K562 (cell line): ENCODE results near the gene ACSL5. TPM values are rescaled to one million over a fixed set of nuclear protein-coding genes. Genes with fewer than 3 reads are reported as not detected.

ENCODE experiments used
- ATAC-seq: fragments of 200-7000 bp; cut with Tn5 transposase; 3 replicates; pipeline ENCODE4 v1.9.1; 2020; ENCODE audit warnings: moderate library complexity
- BruUV-seq: library from RNA; stranded (reverse); fragments of 400-500 nt; replicated peaks from 2 replicates; lab custom pipeline; 2021; lab: Mats Ljungman, UMichigan
- CTCF ChIA-PET: fragments of 300-600 bp; formaldehyde crosslinking; extraction: SDS; loops from one replicate; lab custom pipeline; 2021; ENCODE audit warnings: low intra/inter-chr PET ratio; lab: Yijun Ruan, JAX
- POLR2A ChIA-PET: fragments of 300-600, 350-650 bp; sonication (Branson Sonifier 250); formaldehyde crosslinking; extraction: SDS; loops from one replicate; lab custom pipeline; 2021; ENCODE audit warnings: antibody characterized with exemption, inconsistent platforms; lab: Yijun Ruan, JAX
- DNase-seq, 4 experiments: peaks; one replicate each; pipeline versions ENCODE4 v3.0.0 to v3.0.0-alpha.2; 2011 to 2018; ENCODE audit warnings: low spot score in 3 of 4, mixed read lengths in 3 of 4; ENCODE audit errors: extremely low read depth in 1 of 4
- FAIRE-seq: peaks from 2 replicates; lab custom pipeline; 2011; peaks lifted over from hg19 to GRCh38; lab: Jason Lieb, UNC
- H2AFZ ChIP-seq: 2 replicates; pipeline ENCODE4 v1.6.0; 2011; ENCODE audit warnings: low read depth, low read length, control low read depth, inconsistent platforms
- H3K27ac ChIP-seq: fragments of 200-600 bp; 3 replicates; pipeline ENCODE4 v1.8.0; 2011; ENCODE audit warnings: low read depth, mild to moderate bottlenecking, control low read depth, inconsistent platforms, low read length, moderate library complexity, mixed read lengths; ENCODE audit errors: extremely low read depth
- H3K27me3 ChIP-seq, 2 experiments: fragments of 300-600 bp in 1 of 2; 2 replicates in 1 of 2; 3 replicates in 1 of 2; pipeline versions ENCODE4 v1.6.0 to v1.8.0; 2011; ENCODE audit warnings: inconsistent platforms in 2 of 2, low read length in 2 of 2, mild to moderate bottlenecking in 1 of 2, mixed read lengths in 1 of 2, moderate library complexity in 1 of 2; ENCODE audit not compliant: control insufficient read depth in 2 of 2, insufficient read depth in 2 of 2
- H3K36me3 ChIP-seq: fragments of 300-600 bp; 3 replicates; pipeline ENCODE4 v1.8.0; 2011; ENCODE audit warnings: mild to moderate bottlenecking, low read length, inconsistent platforms; ENCODE audit not compliant: control insufficient read depth, insufficient read depth
- H3K4me1 ChIP-seq, 2 experiments: fragments of 200-600 bp in 1 of 2; replicated peaks in 1 of 2; 2 replicates in 1 of 2; 3 replicates in 1 of 2; pipeline versions ENCODE4 v1.5.1 to v1.8.0; 2011; ENCODE audit warnings: inconsistent platforms in 2 of 2, low read length in 2 of 2, mild to moderate bottlenecking in 1 of 2, mixed read lengths in 1 of 2, moderate library complexity in 1 of 2; ENCODE audit not compliant: control insufficient read depth in 2 of 2, insufficient read depth in 2 of 2
- H3K4me2 ChIP-seq: 2 replicates; pipeline ENCODE4 v1.6.1; 2011; ENCODE audit warnings: low read length, control low read depth, inconsistent platforms, mixed read lengths; ENCODE audit not compliant: insufficient read depth
- H3K4me3 ChIP-seq: fragments of 200-600 bp; sonication (generic), shearing (Covaris generic); 2 replicates; pipeline ENCODE4 v1.5.1; 2016; ENCODE audit warnings: control low read depth, inconsistent platforms
- H3K79me2 ChIP-seq: fragments of 200-600 bp; 3 replicates; pipeline ENCODE4 v1.8.0; 2011; ENCODE audit warnings: low read length, inconsistent platforms; ENCODE audit not compliant: control insufficient read depth, insufficient read depth
- H3K9ac ChIP-seq, 2 experiments: 2 replicates each; pipeline versions ENCODE4 v1.6.0 to v1.6.1; 2011; ENCODE audit warnings: low read depth in 2 of 2, low read length in 2 of 2, control low read depth in 1 of 2, inconsistent platforms in 1 of 2, mild to moderate bottlenecking in 1 of 2, mixed read lengths in 1 of 2; ENCODE audit not compliant: insufficient read depth in 1 of 2
- H3K9me1 ChIP-seq: one replicate; pipeline ENCODE4 v1.6.0; 2011; ENCODE audit warnings: inconsistent platforms, mild to moderate bottlenecking, low read length, moderate library complexity; ENCODE audit not compliant: control insufficient read depth, insufficient read depth
- H3K9me3 ChIP-seq: replicated peaks from 2 replicates; pipeline ENCODE4 v1.5.1; 2011; ENCODE audit warnings: low read depth, low read length, inconsistent platforms; ENCODE audit not compliant: control insufficient read depth, insufficient read depth
- H4K20me1 ChIP-seq: replicated peaks from 2 replicates; pipeline ENCODE4 v1.6.1; 2011; ENCODE audit warnings: low read length, inconsistent platforms, mixed read lengths; ENCODE audit not compliant: control insufficient read depth, insufficient read depth
- ATF7 ChIP-seq: fragments of 450-650 bp; IDR thresholded peaks from 2 replicates; pipeline ENCODE4 v1.7.1; 2014; ENCODE audit warnings: mild to moderate bottlenecking, moderate library complexity
- C11orf30 ChIP-seq: fragments of 450-650 bp; IDR thresholded peaks from 2 replicates; pipeline ENCODE4 v1.6.1; 2016; ENCODE audit warnings: low read depth, mild to moderate bottlenecking
- CEBPB ChIP-seq: fragments of 450-650 bp; IDR thresholded peaks from 2 replicates; pipeline ENCODE4 v1.6.1; 2016; ENCODE audit warnings: missing genetic modification characterization, missing compliant biosample characterization
- EP300 ChIP-seq: IDR thresholded peaks from 2 replicates; pipeline ENCODE4 v1.6.1; 2012; ENCODE audit warnings: low read length, improper control_type of control experiment
- GATAD2B ChIP-seq: fragments of 450-650 bp; IDR thresholded peaks from 2 replicates; pipeline ENCODE4 v1.6.1; 2017; ENCODE audit warnings: mild to moderate bottlenecking, borderline replicate concordance
- SIN3B ChIP-seq: fragments of 450-650 bp; IDR thresholded peaks from 2 replicates; pipeline ENCODE4 v1.6.1; 2017; ENCODE audit warnings: low read depth, mild to moderate bottlenecking, moderate library complexity
- SMAD2 ChIP-seq: fragments of 150-350 bp; IDR thresholded peaks from 2 replicates; pipeline ENCODE4 v1.6.1; 2014; ENCODE audit warnings: low read depth, mild to moderate bottlenecking, low read length
- SREBF1 ChIP-seq: fragments of 150-350 bp; IDR thresholded peaks from 2 replicates; pipeline ENCODE4 v1.6.1; 2014; ENCODE audit warnings: antibody characterized with exemption, low read depth, low read length, borderline replicate concordance
- TAF15 ChIP-seq: fragments of 200-400 bp; formaldehyde crosslinking; IDR thresholded peaks from 2 replicates; pipeline ENCODE4 v1.6.1; 2017; ENCODE audit warnings: mild to moderate bottlenecking, low read depth, low read length, moderate library complexity
- ZKSCAN1 ChIP-seq: fragments of 150-350 bp; IDR thresholded peaks from 2 replicates; pipeline ENCODE4 v1.6.1; 2016; ENCODE audit warnings: low read depth, low read length
- ZNF408 ChIP-seq: fragments of 250-450 bp; sonication (Bioruptor Pico); IDR thresholded peaks from 2 replicates; pipeline ENCODE4 v1.4.0; 2020; ENCODE audit warnings: low read depth, mild to moderate bottlenecking, moderate library complexity
- WGBS: fragments of 100-300 bp; shearing (Covaris generic); methylation state at CpG from one replicate; pipeline ENCODE4 v1.1.6; 2016; ENCODE audit warnings: low coverage, mixed read lengths; ENCODE audit not compliant: insufficient coverage; ENCODE audit errors: missing lambda C conversion rate; 5-methylcytosine and 5-hydroxymethylcytosine counted together
- in situ Hi-C: fragments of 300-500 bp; cut with MboI; formaldehyde crosslinking; loops from 4 replicates; pipeline ENCODE4 v1.15.0; 2018; ENCODE audit warnings: inconsistent platforms, mixed read lengths
- intact Hi-C: fragments of 100-400 bp; cut with micrococcal nuclease; formaldehyde crosslinking; loops from 2 replicates; pipeline ENCODE4 v1.14.2; 2022
- polyA plus RNA-seq, 8 experiments: library from polyadenylated mRNA; depleted of rRNA in 4 of 8; stranded (reverse) in 5 of 8; unstranded in 3 of 8; fragments of >200 nt; fragmentation: Nextera tagmentation in 2 of 8; fragmentation: Illumina TruSeq in 1 of 8; extraction: Ambion mirVana in 2 of 8; extraction: Trizol in 1 of 8; gene quantifications; 2 replicates each; pipeline versions ENCODE4 v1.2.1 to v1.2.3, GENCODE V29; 2011 to 2014; ENCODE audit warnings: inconsistent platforms in 1 of 8, missing spikeins in 1 of 8
- total RNA-seq, 7 experiments: library from RNA; depleted of rRNA in 6 of 7; stranded (reverse); fragments of >200 nt in 6 of 7; fragmentation: Illumina TruSeq in 2 of 7; extraction: Trizol in 2 of 7; gene quantifications; 2 replicates each; pipeline versions ENCODE4 v1.2.1 to v1.2.3, GENCODE V29; 2011 to 2021; ENCODE audit warnings: low replicate concordance in 1 of 7
- TF ChIP-seq, protein P1 (sequence below): sonication (generic); formaldehyde crosslinking; IDR thresholded peaks from 2 replicates; pipeline ENCODE4 v1.8.0; 2022; ENCODE audit warnings: mild to moderate bottlenecking, missing genetic modification reagents, borderline replicate concordance
- TF ChIP-seq, protein P2 (sequence below): fragments of 150-350 bp; conservative IDR thresholded peaks from 2 replicates; pipeline ENCODE4 v1.6.1; 2014; ENCODE audit warnings: low read length

Gene ACSL5
- total and polyA plus RNA-seq, 9 of the 15 experiments (the other 6 are each of a cell fraction or from before 2014, with no cell fraction given): 0.19 to 1.4 (median 0.55) TPM

DNA sequence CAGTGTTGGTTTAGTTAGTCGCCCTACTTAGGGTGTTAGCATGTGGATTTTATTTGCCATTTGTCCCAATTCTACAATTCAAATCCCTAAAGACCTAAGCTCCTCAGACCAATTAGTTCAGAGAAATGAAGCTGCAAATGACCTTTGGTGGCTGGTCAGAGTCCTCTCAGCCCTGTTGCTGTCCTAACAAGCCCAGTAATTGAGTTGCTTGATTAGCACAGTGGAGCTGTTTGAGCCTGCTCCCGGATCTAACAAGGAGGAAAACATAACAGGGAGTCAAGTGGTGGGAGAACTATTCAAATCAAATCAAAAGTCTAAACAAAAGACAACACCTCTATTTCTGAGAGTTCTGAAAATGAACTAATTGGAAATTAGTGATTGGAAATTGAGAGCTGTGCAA is 50.7 kb downstream of the ACSL5 start:
- Histone ChIP-seq H4K20me1 (no peaks in the 10 kb centered on the region), H3K36me3 (no peaks in the 10 kb centered on the region), H3K9ac (no peak overlapping the region), H3K27ac (no peak overlapping the region), H3K4me1 (peaks cover 0 to under 1% of the 10 kb centered on the region in 2 experiments; a peak in 1 of 5 replicates), H3K79me2 (no peaks in the 10 kb centered on the region), H3K9me1 (no peaks in the 10 kb centered on the region), H2AFZ (no peak overlapping the region), H3K9me3 (no peaks in the 10 kb centered on the region), H3K27me3 (no peaks in the 10 kb centered on the region), H3K4me3 (no peak overlapping the region), H3K4me2 (no peak overlapping the region)
- no peak for TF ChIP-seq ZNF408 (CRISPR knock-in tag)
- WGBS: 0% methylated on average over 2 of the region's 2 CpGs
- no peak for ATAC-seq
- BruUV-seq: no TSS peak
- DNase-seq: no peak
- intact Hi-C loops (no loop called here), in situ Hi-C loops (no loop called here)
- ChIA-PET POLR2A (interaction anchor here (1.2 kb wide), 1 partner anchor 10 kb away, joined by 3 read pairs; no protein-coding TSS in a partner anchor), CTCF (no interaction called here)
- FAIRE-seq: no peak

DNA sequence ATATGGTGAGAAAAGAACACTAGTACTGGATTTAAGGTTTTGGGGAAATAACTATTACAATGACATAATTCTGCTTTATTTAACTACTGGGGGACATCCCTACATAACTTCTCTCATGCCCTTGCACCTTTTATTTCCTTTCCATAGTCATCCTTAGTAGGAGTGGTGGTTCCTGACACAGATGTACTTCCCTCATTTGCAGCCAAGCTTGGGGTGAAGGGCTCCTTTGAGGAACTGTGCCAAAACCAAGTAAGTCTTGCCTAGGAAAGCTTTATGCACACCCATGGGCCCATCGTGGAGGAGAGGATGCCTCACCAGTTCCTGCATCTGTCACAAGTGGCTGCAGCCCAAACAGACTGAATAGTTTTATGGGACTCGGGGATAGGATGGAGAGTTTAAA is 52.2 kb downstream of the ACSL5 start:
- no peaks in the 10 kb centered on the region for H4K20me1 ChIP-seq
- no peak overlapping the region for H3K27ac ChIP-seq
- H3K36me3 ChIP-seq: peaks cover 12% of the 10 kb centered on the region; the same call in 1 of the 3 replicates
- ChIA-PET POLR2A (interaction anchor here (1.1 to 1.2 kb wide), 2 partner anchors 13 to 20 kb away, joined by 3 read pairs; no protein-coding TSS in a partner anchor), CTCF (no interaction called here)
- no peaks in the 10 kb centered on the region for H3K9me1 ChIP-seq
- DNase-seq: no peak
- peaks cover 0 to 4% of the 10 kb centered on the region in 2 experiments; a peak in 1 of 5 replicates for H3K4me1 ChIP-seq
- H3K4me2 ChIP-seq: no peak overlapping the region
- intact Hi-C loops (no loop called here), in situ Hi-C loops (no loop called here)
- no peak overlapping the region for H2AFZ ChIP-seq
- WGBS: 6% methylated on average over 2 of the region's 2 CpGs
- BruUV-seq: no TSS peak
- no peak for ATAC-seq
- H3K4me3 ChIP-seq: no peak overlapping the region
- no peaks in the 10 kb centered on the region for H3K9me3 ChIP-seq
- H3K9ac ChIP-seq: no peak overlapping the region
- H3K79me2 ChIP-seq: no peaks in the 10 kb centered on the region
- no peak for FAIRE-seq
- H3K27me3 ChIP-seq: no peaks in the 10 kb centered on the region
- TF ChIP-seq GATAD2B (no peak), ATF7 (no peak), TAF15 (no peak), SREBF1 (no peak), C11orf30 (no peak), EP300 (no peak), SMAD2 (no peak), ZKSCAN1 (no peak), SIN3B (no peak), CEBPB (tag) (no peak)
- TF ChIP-seq, protein P1, sequence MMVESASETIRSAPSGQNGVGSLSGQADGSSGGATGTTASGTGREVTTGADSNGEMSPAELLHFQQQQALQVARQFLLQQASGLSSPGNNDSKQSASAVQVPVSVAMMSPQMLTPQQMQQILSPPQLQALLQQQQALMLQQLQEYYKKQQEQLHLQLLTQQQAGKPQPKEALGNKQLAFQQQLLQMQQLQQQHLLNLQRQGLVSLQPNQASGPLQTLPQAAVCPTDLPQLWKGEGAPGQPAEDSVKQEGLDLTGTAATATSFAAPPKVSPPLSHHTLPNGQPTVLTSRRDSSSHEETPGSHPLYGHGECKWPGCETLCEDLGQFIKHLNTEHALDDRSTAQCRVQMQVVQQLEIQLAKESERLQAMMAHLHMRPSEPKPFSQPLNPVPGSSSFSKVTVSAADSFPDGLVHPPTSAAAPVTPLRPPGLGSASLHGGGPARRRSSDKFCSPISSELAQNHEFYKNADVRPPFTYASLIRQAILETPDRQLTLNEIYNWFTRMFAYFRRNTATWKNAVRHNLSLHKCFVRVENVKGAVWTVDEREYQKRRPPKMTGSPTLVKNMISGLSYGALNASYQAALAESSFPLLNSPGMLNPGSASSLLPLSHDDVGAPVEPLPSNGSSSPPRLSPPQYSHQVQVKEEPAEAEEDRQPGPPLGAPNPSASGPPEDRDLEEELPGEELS (CRISPR knock-in tag): no peak
- TF ChIP-seq, protein P2, sequence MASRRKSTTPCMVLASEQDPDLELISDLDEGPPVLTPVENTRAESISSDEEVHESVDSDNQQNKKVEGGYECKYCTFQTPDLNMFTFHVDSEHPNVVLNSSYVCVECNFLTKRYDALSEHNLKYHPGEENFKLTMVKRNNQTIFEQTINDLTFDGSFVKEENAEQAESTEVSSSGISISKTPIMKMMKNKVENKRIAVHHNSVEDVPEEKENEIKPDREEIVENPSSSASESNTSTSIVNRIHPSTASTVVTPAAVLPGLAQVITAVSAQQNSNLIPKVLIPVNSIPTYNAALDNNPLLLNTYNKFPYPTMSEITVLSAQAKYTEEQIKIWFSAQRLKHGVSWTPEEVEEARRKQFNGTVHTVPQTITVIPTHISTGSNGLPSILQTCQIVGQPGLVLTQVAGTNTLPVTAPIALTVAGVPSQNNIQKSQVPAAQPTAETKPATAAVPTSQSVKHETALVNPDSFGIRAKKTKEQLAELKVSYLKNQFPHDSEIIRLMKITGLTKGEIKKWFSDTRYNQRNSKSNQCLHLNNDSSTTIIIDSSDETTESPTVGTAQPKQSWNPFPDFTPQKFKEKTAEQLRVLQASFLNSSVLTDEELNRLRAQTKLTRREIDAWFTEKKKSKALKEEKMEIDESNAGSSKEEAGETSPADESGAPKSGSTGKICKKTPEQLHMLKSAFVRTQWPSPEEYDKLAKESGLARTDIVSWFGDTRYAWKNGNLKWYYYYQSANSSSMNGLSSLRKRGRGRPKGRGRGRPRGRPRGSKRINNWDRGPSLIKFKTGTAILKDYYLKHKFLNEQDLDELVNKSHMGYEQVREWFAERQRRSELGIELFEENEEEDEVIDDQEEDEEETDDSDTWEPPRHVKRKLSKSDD: no peak
